SK-N-SH (cell line): ENCODE data around the gene NPRL2. TPM values are rescaled to one million over a fixed set of nuclear protein-coding genes. Genes with fewer than 3 reads are reported as not detected.

ENCODE experiments used
- CTCF ChIA-PET: fragments of 300-600, 350-600 bp; formaldehyde crosslinking; extraction: SDS; loops from one replicate; lab custom pipeline; 2021; lab: Yijun Ruan, JAX
- POLR2A ChIA-PET: fragments of 350-600 bp; sonication (Branson Sonifier 250); formaldehyde crosslinking; extraction: SDS; loops from one replicate; lab custom pipeline; 2020; ENCODE audit warnings: antibody characterized with exemption, inconsistent platforms; lab: Yijun Ruan, JAX
- DNase-seq: peaks from one replicate; pipeline ENCODE4 v3.0.0; 2012
- H2AFZ ChIP-seq: fragments of 200-600 bp; sonication (generic); 2 replicates; pipeline ENCODE4 v1.8.1; 2016; ENCODE audit warnings: antibody characterized with exemption, mild to moderate bottlenecking, low read depth
- H3F3A ChIP-seq: fragments of 200-600 bp; sonication (generic); replicated peaks from 2 replicates; pipeline ENCODE3; 2016; ENCODE audit warnings: antibody characterized with exemption, mild to moderate bottlenecking; ENCODE audit not compliant: insufficient read depth
- H3K27ac ChIP-seq, 2 experiments: fragments of 200-500 bp in 1 of 2; fragments of 200-600 bp in 1 of 2; sonication (Bioruptor generic) in 1 of 2; sonication (generic), shearing (Covaris generic) in 1 of 2; 2 replicates each; pipeline versions ENCODE4 v1.5.1 to v1.6.1; 2014 to 2016; ENCODE audit warnings: low read depth in 2 of 2, inconsistent platforms in 1 of 2, low read length in 1 of 2, mild to moderate bottlenecking in 1 of 2, mixed read lengths in 1 of 2
- H3K27me3 ChIP-seq: fragments of 200-600 bp; sonication (generic), shearing (Covaris generic); 2 replicates; pipeline ENCODE4 v1.6.1; 2016; ENCODE audit warnings: mixed run types; ENCODE audit not compliant: insufficient read depth
- H3K36me3 ChIP-seq, 2 experiments: fragments of 200-500 bp in 1 of 2; fragments of 200-600 bp in 1 of 2; sonication (Bioruptor generic) in 1 of 2; sonication (generic) in 1 of 2; replicated peaks in 1 of 2; 2 replicates each; pipeline versions ENCODE3 to v1.5.1; 2014 to 2016; ENCODE audit warnings: low read length in 1 of 2, mild to moderate bottlenecking in 1 of 2; ENCODE audit not compliant: insufficient read depth in 2 of 2, control insufficient read depth in 1 of 2
- H3K4me1 ChIP-seq, 2 experiments: fragments of 200-500 bp in 1 of 2; fragments of 200-600 bp in 1 of 2; sonication (Bioruptor generic) in 1 of 2; sonication (generic), shearing (Covaris generic) in 1 of 2; 2 replicates each; pipeline versions ENCODE4 v1.5.1 to v1.6.1; 2014 to 2016; ENCODE audit warnings: low read depth in 1 of 2, low read length in 1 of 2, mixed run types in 1 of 2; ENCODE audit not compliant: insufficient read depth in 2 of 2, control insufficient read depth in 1 of 2
- H3K4me2 ChIP-seq: fragments of 200-600 bp; sonication (generic), shearing (Covaris generic); 2 replicates; pipeline ENCODE4 v1.6.1; 2017; ENCODE audit warnings: mixed run types
- H3K4me3 ChIP-seq, 2 experiments: fragments of 200-500 bp in 1 of 2; fragments of 200-600 bp in 1 of 2; sonication (Bioruptor generic) in 1 of 2; sonication (generic), shearing (Covaris generic) in 1 of 2; 2 replicates each; pipeline versions ENCODE4 v1.5.1 to v1.8.1; 2014 to 2016; ENCODE audit warnings: low read depth in 2 of 2, inconsistent platforms in 1 of 2, low read length in 1 of 2, mild to moderate bottlenecking in 1 of 2, mixed read lengths in 1 of 2, moderate library complexity in 1 of 2
- H3K79me2 ChIP-seq: fragments of 200-600 bp; sonication (generic); 2 replicates; pipeline ENCODE4 v1.8.1; 2017; ENCODE audit warnings: mild to moderate bottlenecking; ENCODE audit not compliant: insufficient read depth
- H3K9ac ChIP-seq: fragments of 200-600 bp; sonication (generic); 2 replicates; pipeline ENCODE4 v1.6.1; 2017; ENCODE audit warnings: mixed run types
- H3K9me2 ChIP-seq: fragments of 200-600 bp; sonication (generic); 2 replicates; pipeline ENCODE4 v1.6.1; 2017; ENCODE audit warnings: mixed run types
- H3K9me3 ChIP-seq: fragments of 200-600 bp; sonication (generic); 2 replicates; pipeline ENCODE4 v1.6.1; 2017; ENCODE audit warnings: mixed run types, mild to moderate bottlenecking, moderate library complexity
- H4K20me1 ChIP-seq: fragments of 200-600 bp; sonication (generic); 2 replicates; pipeline ENCODE4 v1.6.1; 2017; ENCODE audit warnings: mild to moderate bottlenecking, mixed run types; ENCODE audit not compliant: insufficient read depth
- CHD2 ChIP-seq: fragments of 150-350 bp; IDR thresholded peaks from 2 replicates; pipeline ENCODE4 v1.6.1; 2018; ENCODE audit warnings: low read length; ENCODE audit not compliant: partially characterized antibody
- EP300 ChIP-seq, 2 experiments: IDR thresholded peaks; 2 replicates each; pipeline versions ENCODE4 v1.4.0 to v1.6.1; 2012; ENCODE audit warnings: borderline replicate concordance in 1 of 2, low read depth in 1 of 2, low read length in 1 of 2
- EZH2phosphoT487 ChIP-seq: fragments of 200-600 bp; sonication (generic); IDR thresholded peaks from 2 replicates; pipeline ENCODE4 v1.6.1; 2017; ENCODE audit warnings: low read depth, mixed run types, mild to moderate bottlenecking, antibody characterized with exemption, moderate library complexity, borderline replicate concordance
- MXI1 ChIP-seq: IDR thresholded peaks from 2 replicates; pipeline ENCODE4 v1.6.1; 2012; ENCODE audit warnings: mild to moderate bottlenecking, low read depth, low read length, improper control_type of control experiment
- NRF1 ChIP-seq: IDR thresholded peaks from 2 replicates; pipeline ENCODE4 v1.6.1; 2012; ENCODE audit warnings: low read depth, mild to moderate bottlenecking, low read length
- POLR2AphosphoS5 ChIP-seq: IDR thresholded peaks from 2 replicates; pipeline ENCODE4 v1.6.1; 2012; ENCODE audit warnings: low read depth, low read length
- RCOR1 ChIP-seq: fragments of 150-350 bp; IDR thresholded peaks from 2 replicates; pipeline ENCODE4 v1.6.1; 2017; ENCODE audit warnings: antibody characterized with exemption, low read length
- RXRA ChIP-seq: IDR thresholded peaks from 2 replicates; pipeline ENCODE4 v1.4.0; 2012; ENCODE audit warnings: low read depth, mild to moderate bottlenecking, borderline replicate concordance
- SMC3 ChIP-seq: IDR thresholded peaks from 2 replicates; pipeline ENCODE4 v1.6.1; 2012; ENCODE audit warnings: low read depth, low read length, improper control_type of control experiment
- TAF1 ChIP-seq: IDR thresholded peaks from 2 replicates; pipeline ENCODE4 v1.6.1; 2012; ENCODE audit warnings: low read depth, mild to moderate bottlenecking, low read length, moderate library complexity, borderline replicate concordance
- TEAD4 ChIP-seq: IDR thresholded peaks from 2 replicates; pipeline ENCODE4 v1.4.0; 2012; ENCODE audit warnings: mild to moderate bottlenecking, borderline replicate concordance; ENCODE audit not compliant: insufficient read depth
- USF1 ChIP-seq: IDR thresholded peaks from 2 replicates; pipeline ENCODE4 v1.4.0; 2012; ENCODE audit warnings: low read depth, borderline replicate concordance
- USF2 ChIP-seq: fragments of 150-350 bp; IDR thresholded peaks from 2 replicates; pipeline ENCODE4 v1.6.1; 2017; ENCODE audit warnings: antibody characterized with exemption, low read length, low read depth, borderline replicate concordance
- YY1 ChIP-seq: IDR thresholded peaks from 2 replicates; pipeline ENCODE4 v1.4.0; 2012; ENCODE audit warnings: low read depth, mild to moderate bottlenecking
- ZBTB33 ChIP-seq: IDR thresholded peaks from 2 replicates; pipeline ENCODE4 v1.4.0; 2012; ENCODE audit warnings: low read depth, borderline replicate concordance
- polyA plus RNA-seq, 3 experiments: library from polyadenylated mRNA; depleted of rRNA; stranded (reverse); fragments of >200 nt; gene quantifications; 2 replicates each; pipeline ENCODE4 v1.2.3, GENCODE V29; 2012
- TF ChIP-seq, protein P1 (sequence below): fragments of 150-350 bp; IDR thresholded peaks from 2 replicates; pipeline ENCODE4 v1.6.1; 2016; ENCODE audit warnings: mild to moderate bottlenecking, low read depth, low read length
- TF ChIP-seq, protein P2 (sequence below): IDR thresholded peaks from 2 replicates; pipeline ENCODE4 v1.6.1; 2012; ENCODE audit warnings: mild to moderate bottlenecking, low read depth, low read length, moderate library complexity

The NPRL2 gene
- polyA plus RNA-seq, 1 of the 3 experiments (the other 2 are of a cell fraction), result 43.6 TPM

DNA sequence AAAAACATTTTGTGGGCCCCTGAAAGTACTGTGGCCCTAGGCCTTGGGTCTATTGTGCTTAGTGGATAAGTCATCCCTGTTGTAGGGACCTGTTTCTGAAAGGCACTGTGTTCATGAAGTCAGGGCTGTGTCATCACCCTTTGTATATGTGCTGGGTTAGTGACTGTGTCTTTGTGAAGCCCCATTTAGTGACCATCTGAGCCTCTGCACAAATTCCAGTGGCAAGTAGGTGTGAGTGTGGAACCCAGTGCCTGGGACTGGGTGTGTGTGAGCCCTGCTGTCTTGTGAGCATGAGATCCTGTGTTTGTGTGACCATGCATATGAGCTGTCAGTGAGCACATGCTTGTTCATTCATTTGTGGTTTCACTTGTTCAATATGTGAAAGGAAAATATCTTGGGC, 46.0 kb downstream of the NPRL2 start:
- Histone ChIP-seq H3K9me2 (no peaks in the 10 kb centered on the region), H3K9me3 (peaks cover 15% of the 10 kb centered on the region; the same call in 1 of the 2 replicates), H3K27ac (no peak overlapping the region), H2AFZ (no peak overlapping the region), H3F3A (peaks cover 4% of the 10 kb centered on the region), H3K9ac (no peak overlapping the region), H3K27me3 (no peaks in the 10 kb centered on the region), H3K36me3 (peaks cover 0 to 10% of the 10 kb centered on the region in 2 experiments), H4K20me1 (no peaks in the 10 kb centered on the region), H3K79me2 (no peaks in the 10 kb centered on the region), H3K4me3 (no peak overlapping the region), H3K4me2 (no peak overlapping the region), H3K4me1 (peaks cover 4 to 29% of the 10 kb centered on the region in 2 experiments; a peak in 2 of 4 replicates)
- CTCF ChIA-PET, result interaction anchor here (0.7 to 7.7 kb wide), 4 partner anchors 15 to 110 kb away, joined by 3 to 45 read pairs (median 4); no protein-coding TSS in a partner anchor
- POLR2A ChIA-PET, result no interaction called here
- DNase-seq, result no peak
- TF ChIP-seq POLR2AphosphoS5 (no peak), TAF1 (no peak), ZBTB33 (no peak), MXI1 (no peak), EP300 (IDR thresholded peaks at IDR 0.05; ENCODE audit: borderline replicate concordance in 1 of 2, low read depth in 1 of 2, low read length in 1 of 2) (no peak), USF1 (no peak), SMC3 (no peak), USF2 (no peak), RXRA (no peak), NRF1 (no peak), EZH2phosphoT487 (no peak), YY1 (no peak), TEAD4 (no peak), CHD2 (no peak), RCOR1 (no peak)
- TF ChIP-seq, protein P1, sequence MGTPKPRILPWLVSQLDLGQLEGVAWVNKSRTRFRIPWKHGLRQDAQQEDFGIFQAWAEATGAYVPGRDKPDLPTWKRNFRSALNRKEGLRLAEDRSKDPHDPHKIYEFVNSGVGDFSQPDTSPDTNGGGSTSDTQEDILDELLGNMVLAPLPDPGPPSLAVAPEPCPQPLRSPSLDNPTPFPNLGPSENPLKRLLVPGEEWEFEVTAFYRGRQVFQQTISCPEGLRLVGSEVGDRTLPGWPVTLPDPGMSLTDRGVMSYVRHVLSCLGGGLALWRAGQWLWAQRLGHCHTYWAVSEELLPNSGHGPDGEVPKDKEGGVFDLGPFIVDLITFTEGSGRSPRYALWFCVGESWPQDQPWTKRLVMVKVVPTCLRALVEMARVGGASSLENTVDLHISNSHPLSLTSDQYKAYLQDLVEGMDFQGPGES, result no peak
- TF ChIP-seq, protein P2, sequence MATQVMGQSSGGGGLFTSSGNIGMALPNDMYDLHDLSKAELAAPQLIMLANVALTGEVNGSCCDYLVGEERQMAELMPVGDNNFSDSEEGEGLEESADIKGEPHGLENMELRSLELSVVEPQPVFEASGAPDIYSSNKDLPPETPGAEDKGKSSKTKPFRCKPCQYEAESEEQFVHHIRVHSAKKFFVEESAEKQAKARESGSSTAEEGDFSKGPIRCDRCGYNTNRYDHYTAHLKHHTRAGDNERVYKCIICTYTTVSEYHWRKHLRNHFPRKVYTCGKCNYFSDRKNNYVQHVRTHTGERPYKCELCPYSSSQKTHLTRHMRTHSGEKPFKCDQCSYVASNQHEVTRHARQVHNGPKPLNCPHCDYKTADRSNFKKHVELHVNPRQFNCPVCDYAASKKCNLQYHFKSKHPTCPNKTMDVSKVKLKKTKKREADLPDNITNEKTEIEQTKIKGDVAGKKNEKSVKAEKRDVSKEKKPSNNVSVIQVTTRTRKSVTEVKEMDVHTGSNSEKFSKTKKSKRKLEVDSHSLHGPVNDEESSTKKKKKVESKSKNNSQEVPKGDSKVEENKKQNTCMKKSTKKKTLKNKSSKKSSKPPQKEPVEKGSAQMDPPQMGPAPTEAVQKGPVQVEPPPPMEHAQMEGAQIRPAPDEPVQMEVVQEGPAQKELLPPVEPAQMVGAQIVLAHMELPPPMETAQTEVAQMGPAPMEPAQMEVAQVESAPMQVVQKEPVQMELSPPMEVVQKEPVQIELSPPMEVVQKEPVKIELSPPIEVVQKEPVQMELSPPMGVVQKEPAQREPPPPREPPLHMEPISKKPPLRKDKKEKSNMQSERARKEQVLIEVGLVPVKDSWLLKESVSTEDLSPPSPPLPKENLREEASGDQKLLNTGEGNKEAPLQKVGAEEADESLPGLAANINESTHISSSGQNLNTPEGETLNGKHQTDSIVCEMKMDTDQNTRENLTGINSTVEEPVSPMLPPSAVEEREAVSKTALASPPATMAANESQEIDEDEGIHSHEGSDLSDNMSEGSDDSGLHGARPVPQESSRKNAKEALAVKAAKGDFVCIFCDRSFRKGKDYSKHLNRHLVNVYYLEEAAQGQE, result no peak
